Mononuclear cell (primary cell): Measurements from ENCODE around the gene EFHD2. TPM values are rescaled to one million over a fixed set of nuclear protein-coding genes. Genes with fewer than 3 reads are reported as not detected.

ENCODE experiments used
- H3K27me3 ChIP-seq: 2 replicates; pipeline ENCODE4 v1.6.0; 2011; ENCODE audit warnings: low read length, control low read depth; ENCODE audit not compliant: insufficient read depth
- H3K4me1 ChIP-seq: 2 replicates; pipeline ENCODE4 v1.5.1; 2011; ENCODE audit warnings: mild to moderate bottlenecking, low read length, control low read depth; ENCODE audit not compliant: insufficient read depth
- H3K4me3 ChIP-seq: 2 replicates; pipeline ENCODE4 v1.5.1; 2011; ENCODE audit warnings: mild to moderate bottlenecking, low read length, moderate library complexity
- H3K9me3 ChIP-seq: 2 replicates; pipeline ENCODE4 v1.5.1; 2011; ENCODE audit warnings: low read depth, mild to moderate bottlenecking, control low read depth, low read length
- total RNA-seq: library from RNA; depleted of rRNA; stranded (reverse); fragments of >200 nt; gene quantifications from one replicate; pipeline ENCODE4 v1.2.3, GENCODE V29; 2012

Gene EFHD2
- total RNA-seq, 1 donor = 201 TPM

GRCh38 chr1:15413563-15414444 lies 4.1 kb downstream of the EFHD2 start:
- no peak overlapping the region for H3K4me3 ChIP-seq
- H3K9me3 ChIP-seq = no peaks in the 10 kb centered on the region
- peaks cover 78% of the 10 kb centered on the region for H3K4me1 ChIP-seq
- no peaks in the 10 kb centered on the region for H3K27me3 ChIP-seq

GRCh38 chr1:15414445-15414983 lies 4.8 kb downstream of the EFHD2 start:
- Histone ChIP-seq H3K4me3 (no peak overlapping the region), H3K9me3 (no peaks in the 10 kb centered on the region), H3K4me1 (peaks cover 81% of the 10 kb centered on the region), H3K27me3 (no peaks in the 10 kb centered on the region)

DNA sequence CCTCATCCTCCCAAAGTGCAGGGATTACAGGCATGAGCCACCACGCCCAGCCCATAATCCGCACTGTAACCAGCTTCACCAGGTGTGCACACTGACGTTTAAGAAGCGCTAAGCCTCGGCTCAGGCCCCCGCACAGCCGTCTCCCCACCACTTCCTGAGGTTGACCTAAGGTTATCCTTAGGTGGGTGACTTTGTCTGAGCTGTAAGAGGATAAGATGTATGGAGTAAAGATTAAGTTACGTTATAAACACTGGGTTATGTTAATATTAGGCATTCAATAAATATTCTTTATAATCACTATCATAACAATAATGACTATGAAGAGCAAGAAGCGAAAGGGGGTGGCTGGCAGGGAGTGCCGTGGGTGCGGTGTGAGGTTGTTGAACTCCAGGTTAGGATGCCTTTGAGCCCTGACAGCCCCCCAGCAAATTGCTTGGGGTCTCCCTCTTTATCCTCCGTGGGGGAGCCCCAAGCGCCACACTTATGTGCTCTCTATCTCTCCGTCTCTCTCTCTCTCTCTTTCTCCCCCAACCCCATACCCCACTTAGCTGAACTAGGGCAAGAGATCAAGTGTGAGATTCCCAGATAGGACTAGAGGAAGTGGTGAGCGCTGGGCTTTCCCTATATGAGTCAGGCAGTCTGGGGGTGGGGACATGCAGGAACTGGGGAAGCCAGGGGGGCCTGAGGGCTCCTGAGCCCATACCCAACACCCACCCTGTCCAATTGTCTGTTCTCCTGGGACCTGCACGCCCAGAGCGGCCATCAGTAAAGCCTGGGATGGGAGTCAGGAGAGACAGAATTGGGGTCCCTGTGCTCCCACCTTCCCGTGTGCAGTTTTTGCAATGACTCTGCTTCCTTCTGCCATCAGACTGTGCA lies 7.6 kb downstream of the EFHD2 start:
- H3K4me3 ChIP-seq = no peak overlapping the region
- no peaks in the 10 kb centered on the region for H3K9me3 ChIP-seq
- H3K27me3 ChIP-seq = no peaks in the 10 kb centered on the region
- peaks cover 87% of the 10 kb centered on the region for H3K4me1 ChIP-seq

DNA sequence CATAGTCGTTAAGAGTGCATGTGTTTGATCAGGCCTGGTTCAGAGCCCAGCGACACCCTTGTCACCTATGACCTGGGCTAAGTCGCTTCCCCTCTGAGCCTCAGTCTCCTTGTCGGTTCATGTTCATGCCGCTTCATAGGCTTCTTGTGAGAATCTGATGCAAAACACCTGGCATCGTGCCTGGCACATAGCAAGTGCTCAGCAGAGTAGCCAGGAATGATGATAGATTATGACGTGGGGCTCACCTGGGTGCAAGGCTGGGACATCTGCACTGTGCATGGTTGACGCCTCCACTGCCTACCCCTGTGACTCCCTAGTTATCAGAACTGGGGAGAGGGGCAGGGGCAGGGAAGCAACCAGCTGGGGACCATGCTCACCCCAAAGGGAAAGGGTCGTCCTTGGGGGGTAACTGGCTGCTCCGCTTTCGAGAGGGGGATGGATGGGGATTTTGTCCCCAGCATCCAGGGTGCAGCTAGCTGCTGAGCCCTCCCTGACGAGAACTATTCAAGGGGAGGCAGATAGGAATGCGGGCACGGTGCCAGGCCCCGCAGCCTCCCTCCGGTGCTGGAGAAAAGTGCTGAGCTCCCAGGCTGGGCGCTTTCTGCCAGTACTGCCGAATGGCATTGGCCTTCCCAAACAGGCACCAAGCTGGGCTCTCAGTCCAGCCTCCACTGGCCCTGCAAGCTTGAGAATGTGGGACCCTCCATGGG lies 9.3 kb downstream of the EFHD2 start:
- H3K27me3 ChIP-seq = no peaks in the 10 kb centered on the region
- peaks cover 77% of the 10 kb centered on the region for H3K4me1 ChIP-seq

GRCh38 chr1:15420853-15421465 lies 11.3 kb downstream of the EFHD2 start:
- H3K9me3 ChIP-seq = no peaks in the 10 kb centered on the region
- H3K4me1 ChIP-seq = peaks cover 64% of the 10 kb centered on the region
- no peaks in the 10 kb centered on the region for H3K27me3 ChIP-seq
- H3K4me3 ChIP-seq = no peak overlapping the region

More for the DNA sequence above, 9.3 kb downstream of the EFHD2 start:
- H3K4me3 ChIP-seq = no peak overlapping the region
- H3K9me3 ChIP-seq = no peaks in the 10 kb centered on the region

- H3K9me3 ChIP-seq = no peaks in the 10 kb centered on the region
- H3K4me1 ChIP-seq = peaks cover 47% of the 10 kb centered on the region
Observed at GRCh38 chr1:15422871-15423270, 13.2 kb downstream of the EFHD2 start.

DNA sequence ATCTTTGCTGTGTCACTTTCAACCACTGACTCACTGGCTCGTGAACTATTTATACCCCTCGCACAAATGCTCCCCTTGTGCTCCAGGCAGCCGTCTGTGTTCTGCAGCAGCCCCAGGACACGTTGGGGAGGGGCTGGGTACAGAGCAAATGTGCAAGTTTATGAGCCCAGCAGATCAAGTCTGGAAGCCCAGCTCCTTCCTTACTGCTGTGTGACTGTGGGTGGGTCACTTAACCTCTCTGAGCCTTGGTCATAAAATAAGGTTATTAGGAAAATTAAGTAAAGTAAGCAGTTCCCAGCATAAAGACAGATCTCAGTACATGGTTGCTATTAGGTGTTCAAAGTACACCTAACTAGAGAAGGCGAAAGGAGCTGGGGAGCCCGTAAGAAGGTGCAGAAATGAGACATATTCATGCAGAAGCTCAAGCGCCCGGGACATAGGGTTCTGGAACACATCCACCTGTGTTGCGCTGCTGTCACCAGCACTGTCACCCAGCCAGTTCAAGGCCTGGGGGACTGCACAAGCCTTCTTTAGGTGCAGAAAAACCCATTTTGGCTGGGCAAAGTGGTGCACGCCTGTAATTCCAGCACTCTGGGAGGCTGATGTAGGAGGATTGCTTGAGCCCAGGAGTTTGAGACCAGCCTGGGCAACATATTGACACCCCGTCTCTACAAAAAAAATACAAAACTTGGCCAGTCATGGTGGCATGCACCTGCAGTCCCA lies 13.8 kb downstream of the EFHD2 start:
- H3K4me3 ChIP-seq = no peak overlapping the region
- no peaks in the 10 kb centered on the region for H3K9me3 ChIP-seq
- H3K27me3 ChIP-seq = no peaks in the 10 kb centered on the region
- H3K4me1 ChIP-seq = peaks cover 45% of the 10 kb centered on the region

More at GRCh38 chr1:15422871-15423270, 13.2 kb downstream of the EFHD2 start:
- H3K4me3 ChIP-seq = no peak overlapping the region
- H3K27me3 ChIP-seq = no peaks in the 10 kb centered on the region

GRCh38 chr1:15424146-15424667 lies 14.5 kb downstream of the EFHD2 start:
- Histone ChIP-seq H3K27me3 (no peaks in the 10 kb centered on the region), H3K4me1 (peaks cover 40% of the 10 kb centered on the region), H3K9me3 (no peaks in the 10 kb centered on the region), H3K4me3 (no peak overlapping the region)

DNA sequence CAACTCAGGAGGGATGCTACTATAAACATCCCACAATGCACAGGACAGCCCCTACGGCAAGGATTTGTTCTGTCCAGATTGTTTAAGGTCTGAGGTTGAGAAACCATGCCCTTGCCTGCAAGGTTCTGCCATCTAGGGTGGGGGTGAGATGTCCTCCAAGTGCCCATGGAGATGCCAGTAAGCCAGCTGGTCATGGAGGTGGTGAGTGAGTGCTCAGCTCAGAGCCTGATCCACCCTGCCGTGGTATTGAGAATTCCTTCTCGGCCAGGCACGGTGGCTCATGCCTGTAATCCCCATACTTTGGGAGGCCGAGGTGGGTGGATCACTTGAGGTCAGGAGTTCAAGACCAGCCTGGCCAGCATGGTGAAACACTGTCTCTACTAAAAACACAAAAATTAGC lies 15.3 kb downstream of the EFHD2 start:
- no peak overlapping the region for H3K4me3 ChIP-seq
- H3K27me3 ChIP-seq = no peaks in the 10 kb centered on the region
- no peaks in the 10 kb centered on the region for H3K9me3 ChIP-seq
- peaks cover 35% of the 10 kb centered on the region for H3K4me1 ChIP-seq

- no peaks in the 10 kb centered on the region for H3K27me3 ChIP-seq
- peaks cover 30% of the 10 kb centered on the region for H3K4me1 ChIP-seq
- H3K4me3 ChIP-seq = no peak overlapping the region
- H3K9me3 ChIP-seq = no peaks in the 10 kb centered on the region
Observed at GRCh38 chr1:15425521-15425920, 15.8 kb downstream of the EFHD2 start.

DNA sequence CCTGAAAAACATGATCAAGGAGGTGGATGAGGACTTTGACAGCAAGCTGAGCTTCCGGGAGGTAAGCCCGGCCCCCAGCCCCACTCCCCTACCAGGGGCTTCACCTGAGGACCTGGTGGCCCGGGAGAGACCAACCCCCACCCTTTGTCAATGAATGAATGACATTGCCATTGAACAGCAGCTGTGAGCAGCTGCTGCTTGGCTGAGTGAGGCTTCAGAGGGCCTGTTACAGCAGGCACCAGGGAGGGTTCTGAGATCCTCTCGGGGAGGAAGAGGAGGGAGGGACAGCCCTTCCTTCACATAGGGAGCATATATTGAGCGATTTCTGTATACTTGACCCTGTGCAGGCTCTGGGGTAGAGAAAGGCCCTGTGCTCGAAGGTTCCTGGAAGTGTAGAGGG lies 16.3 kb downstream of the EFHD2 start:
- peaks cover 26% of the 10 kb centered on the region for H3K4me1 ChIP-seq
- no peaks in the 10 kb centered on the region for H3K9me3 ChIP-seq
- no peak overlapping the region for H3K4me3 ChIP-seq
- no peaks in the 10 kb centered on the region for H3K27me3 ChIP-seq

- H3K4me1 ChIP-seq = peaks cover 22% of the 10 kb centered on the region
- H3K4me3 ChIP-seq = no peak overlapping the region
- no peaks in the 10 kb centered on the region for H3K9me3 ChIP-seq
- no peaks in the 10 kb centered on the region for H3K27me3 ChIP-seq
Observed at GRCh38 chr1:15426492-15427279, 17.0 kb downstream of the EFHD2 start.

GRCh38 chr1:15427280-15427666 lies 17.6 kb downstream of the EFHD2 start:
- H3K4me1 ChIP-seq = peaks cover 22% of the 10 kb centered on the region
- no peaks in the 10 kb centered on the region for H3K27me3 ChIP-seq
- H3K9me3 ChIP-seq = no peaks in the 10 kb centered on the region
- no peak overlapping the region for H3K4me3 ChIP-seq
